Endothelial cell of umbilical vein (primary cell): ENCODE measurements around the gene BLTP3B. TPM values are rescaled to one million over a fixed set of nuclear protein-coding genes. Genes with fewer than 3 reads are reported as not detected.

ENCODE experiments used
- BruUV-seq: library from RNA; stranded (reverse); fragments of 400-500 nt; replicated peaks from 2 replicates; lab custom pipeline; 2021; lab: Mats Ljungman, UMichigan
- CTCF ChIA-PET: fragments of 300-600, 350-600 bp; sonication (Branson Sonifier 250); formaldehyde crosslinking; loops from one replicate; lab custom pipeline; 2021; ENCODE audit warnings: antibody characterized with exemption, inconsistent platforms; lab: Charles Lee
- POLR2A ChIA-PET: fragments of 300-600, 350-600 bp; sonication (Branson Sonifier 250); formaldehyde crosslinking; loops from one replicate; lab custom pipeline; 2021; ENCODE audit warnings: antibody characterized with exemption, inconsistent platforms; lab: Charles Lee
- DNase-seq: peaks from one replicate; pipeline ENCODE4 v3.0.0-alpha.2; 2011; ENCODE audit warnings: low read depth, low spot score
- FAIRE-seq: peaks from 2 replicates; lab custom pipeline; 2011; peaks lifted over from hg19 to GRCh38; lab: Jason Lieb, UNC
- H2AFZ ChIP-seq: 2 replicates; pipeline ENCODE4 v1.6.0; 2012; ENCODE audit warnings: low read depth, low read length, control low read depth, inconsistent platforms
- H3K27ac ChIP-seq: 2 replicates; pipeline ENCODE4 v1.5.1; 2011; ENCODE audit warnings: low read depth, mild to moderate bottlenecking, control low read depth, low read length, moderate library complexity; ENCODE audit not compliant: insufficient read depth
- H3K27me3 ChIP-seq, 2 experiments: 2 replicates each; pipeline versions ENCODE4 v1.6.0 to v1.6.1; 2011; ENCODE audit warnings: low read length in 2 of 2, mixed read lengths in 1 of 2; ENCODE audit not compliant: control insufficient read depth in 2 of 2, insufficient read depth in 2 of 2
- H3K36me3 ChIP-seq, 2 experiments: 2 replicates in 1 of 2; 3 replicates in 1 of 2; pipeline ENCODE4 v1.5.1; 2011; ENCODE audit warnings: low read length in 2 of 2, mild to moderate bottlenecking in 1 of 2, moderate library complexity in 1 of 2; ENCODE audit not compliant: control insufficient read depth in 2 of 2, insufficient read depth in 2 of 2; ENCODE audit errors: extremely low read depth in 1 of 2
- H3K4me1 ChIP-seq: 3 replicates; pipeline ENCODE4 v1.5.1; 2011; ENCODE audit warnings: mild to moderate bottlenecking, low read length; ENCODE audit not compliant: control insufficient read depth, insufficient read depth; ENCODE audit errors: extremely low read depth
- H3K4me2 ChIP-seq: 2 replicates; pipeline ENCODE4 v1.6.1; 2011; ENCODE audit warnings: low read length, control low read depth, mixed read lengths; ENCODE audit not compliant: insufficient read depth
- H3K4me3 ChIP-seq, 3 experiments: fragments of 200-600 bp in 1 of 3; sonication (generic), shearing (Covaris generic) in 1 of 3; replicated peaks in 1 of 3; 2 replicates each; pipeline ENCODE4 v1.5.1; 2011 to 2016; ENCODE audit warnings: control low read depth in 3 of 3, low read length in 3 of 3, mild to moderate bottlenecking in 2 of 3, inconsistent platforms in 1 of 3, low read depth in 1 of 3, moderate library complexity in 1 of 3; ENCODE audit not compliant: insufficient read depth in 1 of 3
- H3K79me2 ChIP-seq: 2 replicates; pipeline ENCODE4 v1.6.0; 2012; ENCODE audit warnings: low read length, inconsistent platforms; ENCODE audit not compliant: control insufficient read depth, insufficient read depth
- H3K9ac ChIP-seq: replicated peaks from 2 replicates; pipeline ENCODE3; 2011; ENCODE audit warnings: low read length, control low read depth; ENCODE audit not compliant: insufficient read depth; ENCODE audit errors: extremely low read depth
- H3K9me1 ChIP-seq: replicated peaks from 3 replicates; pipeline ENCODE4 v1.6.0; 2011; ENCODE audit warnings: mild to moderate bottlenecking, low read length; ENCODE audit not compliant: control insufficient read depth, insufficient read depth; ENCODE audit errors: extremely low read depth
- H3K9me3 ChIP-seq: replicated peaks from 2 replicates; pipeline ENCODE4 v1.5.1; 2012; ENCODE audit warnings: low read length, inconsistent platforms; ENCODE audit not compliant: control insufficient read depth, insufficient read depth
- H4K20me1 ChIP-seq: replicated peaks from 2 replicates; pipeline ENCODE3; 2011; ENCODE audit warnings: mild to moderate bottlenecking, low read length; ENCODE audit not compliant: control insufficient read depth, insufficient read depth; ENCODE audit errors: extremely low read depth
- EZH2 ChIP-seq: IDR thresholded peaks from 2 replicates; pipeline ENCODE4 v1.6.1; 2012; ENCODE audit warnings: borderline replicate concordance, low read depth, mild to moderate bottlenecking, moderate library complexity, low read length, inconsistent platforms; ENCODE audit not compliant: severe bottlenecking
- FOS ChIP-seq: IDR thresholded peaks from 2 replicates; pipeline ENCODE4 v1.6.1; 2011; ENCODE audit warnings: mild to moderate bottlenecking, low read length, moderate library complexity, borderline replicate concordance; ENCODE audit not compliant: insufficient read depth
- GATA2 ChIP-seq: IDR thresholded peaks from 2 replicates; pipeline ENCODE4 v1.7.0; 2011; ENCODE audit warnings: low read depth, mild to moderate bottlenecking, moderate library complexity, mixed read lengths, low read length; ENCODE audit not compliant: insufficient read length, insufficient read depth
- JUN ChIP-seq: IDR thresholded peaks from 2 replicates; pipeline ENCODE4 v1.6.1; 2011; ENCODE audit warnings: borderline replicate concordance, low read depth; ENCODE audit not compliant: insufficient read length, insufficient read depth
- MYC ChIP-seq: IDR thresholded peaks from one replicate; pipeline ENCODE4 v1.6.1; 2011; ENCODE audit warnings: mild to moderate bottlenecking, low read depth, low read length
- POLR2A ChIP-seq: IDR thresholded peaks from 2 replicates; pipeline ENCODE4 v1.6.1; 2012; ENCODE audit warnings: low read depth, mild to moderate bottlenecking, control low read depth, low read length
- POLR2AphosphoS5 ChIP-seq: IDR thresholded peaks from 2 replicates; pipeline ENCODE4 v1.6.1; 2012; ENCODE audit warnings: low read depth, mild to moderate bottlenecking, control low read depth, low read length, moderate library complexity; ENCODE audit not compliant: insufficient read depth
- dilution Hi-C: fragments of 300-500 bp; cut with MboI; formaldehyde crosslinking; loops from one replicate; pipeline ENCODE4 v1.15.0; 2019; ENCODE audit warnings: low sequenced_read_pairs; ENCODE audit not compliant: extremely low pct_ligation_motif_present
- intact Hi-C: fragments of 100-400 bp; cut with micrococcal nuclease; formaldehyde crosslinking; loops from one replicate; pipeline ENCODE4 v1.10.0; 2022
- polyA plus RNA-seq, 4 experiments: library from polyadenylated mRNA; depleted of rRNA in 3 of 4; stranded (reverse) in 3 of 4; unstranded in 1 of 4; fragments of >200 nt; gene quantifications; 2 replicates each; pipeline versions ENCODE4 v1.2.1 to v1.2.3, GENCODE V29; 2011 to 2012; ENCODE audit warnings: missing spikeins in 1 of 4
- total RNA-seq: library from RNA; stranded (reverse); gene quantifications from 2 replicates; pipeline ENCODE4 v1.2.3, GENCODE V29; 2021
- TF ChIP-seq, protein P1 (sequence below), 2 donors: IDR thresholded peaks; 1 replicate in 1 of 2; 2 replicates in 1 of 2; pipeline ENCODE4 v1.5.1; 2011; ENCODE audit warnings: low read length in 2 of 2, mild to moderate bottlenecking in 2 of 2, moderate library complexity in 2 of 2, control low read depth in 1 of 2, inconsistent platforms in 1 of 2, low read depth in 1 of 2; ENCODE audit not compliant: insufficient read depth in 1 of 2; ENCODE audit errors: extremely low read depth in 1 of 2
- TF ChIP-seq, protein P2 (sequence below): IDR thresholded peaks from 2 replicates; pipeline ENCODE4 v1.6.1; 2011; ENCODE audit not compliant: insufficient read depth, insufficient read length

BLTP3B gene
- total and polyA plus RNA-seq, 2 donors (not counting 3 experiments of a cell fraction or from before 2014, with no cell fraction given), result 5.4 to 17.9 TPM

DNA sequence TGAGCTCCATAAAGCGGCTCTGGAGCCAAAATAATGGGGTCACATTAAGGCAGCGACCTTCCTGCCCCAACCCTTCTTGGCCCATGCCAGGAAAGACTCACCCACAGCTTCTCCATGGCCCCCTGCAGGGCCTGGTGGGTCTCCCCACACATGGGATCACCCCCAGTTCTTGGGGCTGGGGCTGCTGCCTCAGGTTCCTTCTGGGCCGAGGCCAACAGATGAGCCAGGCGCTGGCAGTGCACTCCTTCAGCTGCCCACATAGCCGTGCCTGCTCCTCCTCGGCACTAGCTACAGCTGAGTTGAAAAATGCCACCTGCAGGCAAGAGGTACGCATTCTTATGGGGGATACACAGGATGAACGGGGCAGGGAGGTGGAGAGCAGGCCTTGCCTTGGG, 14.8 kb upstream of the BLTP3B start:
- H3K79me2 ChIP-seq, result no peaks in the 10 kb centered on the region
- dilution Hi-C loops (no loop called here), intact Hi-C loops (loop anchor here (10.0 kb wide), 1 partner anchor 247 kb away; no protein-coding TSS in a partner anchor)
- FAIRE-seq (no peak), DNase-seq (no peak)
- H3K4me3 ChIP-seq, result no peak overlapping the region
- ChIA-PET CTCF (no interaction called here), POLR2A (no interaction called here)
- H3K36me3 ChIP-seq, result no peaks in the 10 kb centered on the region
- H3K27ac ChIP-seq, result no peak overlapping the region
- H3K9me1 ChIP-seq, result no peaks in the 10 kb centered on the region
- H2AFZ ChIP-seq, result no peak overlapping the region
- H3K9me3 ChIP-seq, result no peaks in the 10 kb centered on the region
- H4K20me1 ChIP-seq, result no peaks in the 10 kb centered on the region
- no peak for TF ChIP-seq POLR2A
- TF ChIP-seq FOS, result no peak
- TF ChIP-seq EZH2, result no peak
- TF ChIP-seq, protein P1, sequence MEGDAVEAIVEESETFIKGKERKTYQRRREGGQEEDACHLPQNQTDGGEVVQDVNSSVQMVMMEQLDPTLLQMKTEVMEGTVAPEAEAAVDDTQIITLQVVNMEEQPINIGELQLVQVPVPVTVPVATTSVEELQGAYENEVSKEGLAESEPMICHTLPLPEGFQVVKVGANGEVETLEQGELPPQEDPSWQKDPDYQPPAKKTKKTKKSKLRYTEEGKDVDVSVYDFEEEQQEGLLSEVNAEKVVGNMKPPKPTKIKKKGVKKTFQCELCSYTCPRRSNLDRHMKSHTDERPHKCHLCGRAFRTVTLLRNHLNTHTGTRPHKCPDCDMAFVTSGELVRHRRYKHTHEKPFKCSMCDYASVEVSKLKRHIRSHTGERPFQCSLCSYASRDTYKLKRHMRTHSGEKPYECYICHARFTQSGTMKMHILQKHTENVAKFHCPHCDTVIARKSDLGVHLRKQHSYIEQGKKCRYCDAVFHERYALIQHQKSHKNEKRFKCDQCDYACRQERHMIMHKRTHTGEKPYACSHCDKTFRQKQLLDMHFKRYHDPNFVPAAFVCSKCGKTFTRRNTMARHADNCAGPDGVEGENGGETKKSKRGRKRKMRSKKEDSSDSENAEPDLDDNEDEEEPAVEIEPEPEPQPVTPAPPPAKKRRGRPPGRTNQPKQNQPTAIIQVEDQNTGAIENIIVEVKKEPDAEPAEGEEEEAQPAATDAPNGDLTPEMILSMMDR (IDR thresholded peaks at IDR 0.05; ENCODE audit: extremely low read depth in 1 of 2, insufficient read depth in 1 of 2, low read depth in 1 of 2, low read length in 2 of 2), result no peak
- no peak for TF ChIP-seq MYC
- no peak for TF ChIP-seq GATA2
- TF ChIP-seq, protein P2, sequence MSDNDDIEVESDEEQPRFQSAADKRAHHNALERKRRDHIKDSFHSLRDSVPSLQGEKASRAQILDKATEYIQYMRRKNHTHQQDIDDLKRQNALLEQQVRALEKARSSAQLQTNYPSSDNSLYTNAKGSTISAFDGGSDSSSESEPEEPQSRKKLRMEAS, result no peak
- TF ChIP-seq JUN, result no peak
- TF ChIP-seq POLR2AphosphoS5, result no peak
- H3K4me1 ChIP-seq, result no peaks in the 10 kb centered on the region
- no peak overlapping the region for H3K4me2 ChIP-seq
- no peak overlapping the region for H3K9ac ChIP-seq
- no TSS peak for BruUV-seq
- H3K27me3 ChIP-seq, result peaks cover 0 to 2% of the 10 kb centered on the region in 2 experiments
